Fibroblast of skin of left biceps (primary cell): ENCODE measurements around the gene ABCC10.
"Not testable (repeated sequence)": the region's sequence is repeated elsewhere in the genome, so short reads cannot be mapped to it uniquely, and the experiment has no call there.

Experiments
- DNase-seq, 2 experiments: peaks; one replicate each; pipeline ENCODE4 v3.0.0-alpha.2; 2013; ENCODE audit warnings: low read depth in 2 of 2

Gene ABCC10

GRCh38 chr6:43427406-43428111, at the start of gene ABCC10:
Gene ABCC10, plus strand, starts transcription at chr6:43427541. Its CDS starts 438 bp downstream, at chr6:43427979.
- DNase-seq: peak; percentile 89

GRCh38 chr6:43377710-43378229, 49.6 kb upstream of the ABCC10 start:
- DNase-seq: no peak

GRCh38 chr6:43378631-43379030, 48.7 kb upstream of the ABCC10 start:
- DNase-seq: no peak

GRCh38 chr6:43380858-43381257, 46.5 kb upstream of the ABCC10 start:
- DNase-seq: not testable (repeated sequence)

GRCh38 chr6:43383021-43383667, 44.2 kb upstream of the ABCC10 start:
- DNase-seq: peak in 1 of 2 experiments; percentile 21

GRCh38 chr6:43386492-43386891, 40.8 kb upstream of the ABCC10 start:
- no peak for DNase-seq

GRCh38 chr6:43389730-43390295, 37.5 kb upstream of the ABCC10 start:
- DNase-seq: no peak

- DNase-seq: not testable (repeated sequence)
These were observed 36.4 kb upstream of the ABCC10 start for GRCh38 chr6:43390753-43391439.

- DNase-seq: no peak
These were observed 35.8 kb upstream of the ABCC10 start for GRCh38 chr6:43391440-43392031.

GRCh38 chr6:43393133-43393532, 34.2 kb upstream of the ABCC10 start:
- DNase-seq: not testable (repeated sequence)

- DNase-seq: no peak
These were observed 33.7 kb upstream of the ABCC10 start for GRCh38 chr6:43393602-43394001.

- no peak for DNase-seq
These were observed 32.4 kb upstream of the ABCC10 start for GRCh38 chr6:43394982-43395381.

GRCh38 chr6:43395776-43396175, 31.6 kb upstream of the ABCC10 start:
- DNase-seq: no peak

GRCh38 chr6:43396408-43397149, 30.8 kb upstream of the ABCC10 start:
- no peak for DNase-seq

GRCh38 chr6:43399932-43400487, 27.3 kb upstream of the ABCC10 start:
- no peak for DNase-seq

- DNase-seq: no peak
These were observed 25.6 kb upstream of the ABCC10 start for GRCh38 chr6:43401730-43402129.

GRCh38 chr6:43402820-43403219, 24.5 kb upstream of the ABCC10 start:
- DNase-seq: no peak

GRCh38 chr6:43405354-43405753, 22.0 kb upstream of the ABCC10 start:
- DNase-seq: no peak

- no peak for DNase-seq
These were observed 20.0 kb upstream of the ABCC10 start for GRCh38 chr6:43407296-43407695.

GRCh38 chr6:43408259-43408658, 19.1 kb upstream of the ABCC10 start:
- no peak for DNase-seq

GRCh38 chr6:43410776-43411175, 16.6 kb upstream of the ABCC10 start:
- not testable (repeated sequence) for DNase-seq
